Endothelial cell (in vitro differentiated cells): ENCODE results near the gene ZNF134. TPM values are rescaled to one million over a fixed set of nuclear protein-coding genes. Genes with fewer than 3 reads are reported as not detected.

ENCODE experiments used
- total RNA-seq: library from RNA; stranded (reverse); fragmentation: NEBNext Ultra II Directional; extraction: Animal tissue kit (Norgen Biotek cat#: 25700); gene quantifications from one replicate; pipeline ENCODE4 v1.2.1, GENCODE V29; 2021; ENCODE audit not compliant: unreplicated experiment

ZNF134 gene
- total RNA-seq, 1 donor from 2014 or later: 37.5 TPM

Other genes starting within 250 kb of the ZNF134 start
- 26.1 TPM for gene ZNF548, start 224.4 kb upstream of the ZNF134 start, total RNA-seq
- gene ZNF17, start 203.1 kb upstream of the ZNF134 start, total RNA-seq: 13.7 TPM
- 20.3 TPM for gene ZNF749, start 178.9 kb upstream of the ZNF134 start, total RNA-seq
- 1.8 TPM for gene VN1R1, start 157.1 kb upstream of the ZNF134 start, total RNA-seq
- 19.1 TPM for gene ZNF772, start 136.7 kb upstream of the ZNF134 start, total RNA-seq
- 16.1 TPM for gene ZNF419, start 126.5 kb upstream of the ZNF134 start, total RNA-seq
- 9.7 TPM for gene ZNF773, start 114.3 kb upstream of the ZNF134 start, total RNA-seq
- gene ZNF549, start 86.9 kb upstream of the ZNF134 start, total RNA-seq: 10.6 TPM
- gene ZNF550, start 54.4 kb upstream of the ZNF134 start, total RNA-seq: 15.3 TPM
- gene ZNF416, start 35.3 kb upstream of the ZNF134 start, total RNA-seq: 10.9 TPM
- 19.9 TPM for gene ZIK1, start 30.1 kb upstream of the ZNF134 start, total RNA-seq
- gene ZNF530, start 14.4 kb upstream of the ZNF134 start, total RNA-seq: 7.2 TPM
- 31.1 TPM for gene ZNF211, start 18.9 kb downstream of the ZNF134 start, total RNA-seq
- 0.74 TPM for gene ZSCAN4, start 54.7 kb downstream of the ZNF134 start, total RNA-seq
- 11.6 TPM for gene ZNF551, start 67.7 kb downstream of the ZNF134 start, total RNA-seq
- gene ZNF154, start 95.0 kb downstream of the ZNF134 start, total RNA-seq: 23.2 TPM
- gene ZNF671, start 113.4 kb downstream of the ZNF134 start, total RNA-seq: 12.2 TPM
- 22.6 TPM for gene ZNF776, start 132.6 kb downstream of the ZNF134 start, total RNA-seq
- 19.6 TPM for gene ZNF586, start 155.4 kb downstream of the ZNF134 start, total RNA-seq
- gene ZNF552, start 200.7 kb downstream of the ZNF134 start, total RNA-seq: 7.0 TPM
- gene ZNF587B, start 216.1 kb downstream of the ZNF134 start, total RNA-seq: 24.5 TPM
- 36.8 TPM for gene ZNF587, start 235.6 kb downstream of the ZNF134 start, total RNA-seq